Transverse colon (tissue), 4 donors: ENCODE measurements around the gene SYK. TPM values are rescaled to one million over a fixed set of nuclear protein-coding genes. Genes with fewer than 3 reads are reported as not detected.
"Not testable (repeated sequence)": the region's sequence is repeated elsewhere in the genome, so short reads cannot be mapped to it uniquely, and the experiment has no call there.

ENCODE experiments used
- DNase-seq: peaks from one replicate; pipeline ENCODE4 v3.0.0-alpha.2; 2019
- H3K27ac ChIP-seq, 4 donors: fragments of 200-600 bp; sonication (generic); 2 replicates each; pipeline ENCODE4 v1.5.1; 2016 to 2018; ENCODE audit warnings: inconsistent platforms in 4 of 4
- H3K27me3 ChIP-seq: fragments of 200-600 bp; sonication (generic); 2 replicates; pipeline ENCODE4 v1.5.1; 2017; ENCODE audit warnings: inconsistent platforms
- H3K36me3 ChIP-seq, 4 donors: fragments of 200-600 bp; sonication (generic); 2 replicates each; pipeline ENCODE4 v1.5.1; 2017 to 2019; ENCODE audit warnings: inconsistent platforms in 4 of 4
- H3K4me1 ChIP-seq, 4 donors: fragments of 200-600 bp; sonication (generic); 2 replicates each; pipeline ENCODE4 v1.5.1; 2017 to 2020; ENCODE audit warnings: inconsistent platforms in 4 of 4
- H3K4me3 ChIP-seq, 4 donors: fragments of 200-600 bp; sonication (generic); 1 replicate in 1 of 4; 2 replicates in 3 of 4; pipeline versions ENCODE4 v1.5.1 to v1.6.1; 2017 to 2019; ENCODE audit warnings: inconsistent platforms in 4 of 4
- H3K9me3 ChIP-seq, 2 donors: fragments of 200-600 bp; sonication (generic); 2 replicates each; pipeline ENCODE4 v1.5.1; 2017 to 2019; ENCODE audit warnings: inconsistent platforms in 2 of 2
- EP300 ChIP-seq: sonication (generic); formaldehyde crosslinking; IDR thresholded peaks from one replicate; pipeline ENCODE4 v1.6.1; 2017; ENCODE audit warnings: antibody characterized with exemption, low read depth
- POLR2A ChIP-seq: fragments of 450-650 bp; IDR thresholded peaks from one replicate; pipeline ENCODE4 v1.6.1; 2016; ENCODE audit warnings: antibody characterized with exemption, mild to moderate bottlenecking, moderate library complexity
- POLR2AphosphoS5 ChIP-seq, 3 donors: sonication (generic); formaldehyde crosslinking; IDR thresholded peaks; one replicate each; pipeline ENCODE4 v1.6.1; 2016; ENCODE audit warnings: antibody characterized with exemption in 3 of 3
- WGBS, 2 donors: methylation state at CpG; one replicate each; pipeline ENCODE4 v1.1.5; 2018; ENCODE audit warnings: low coverage in 1 of 2; 5-methylcytosine and 5-hydroxymethylcytosine counted together
- in situ Hi-C, 4 donors: fragments of 200-750 bp; cut with MboI; loops; one replicate each; pipeline versions ENCODE4 v1.15.0 to v1.15.1; 2017; ENCODE audit warnings: low sequenced_read_pairs in 3 of 4, low pct_ligation_motif_present in 1 of 4, low pct_unique_long_range_greater_than_20kb in 1 of 4
- intact Hi-C: fragments of 100-400 bp; cut with DNase I; formaldehyde crosslinking; loops from one replicate; pipeline ENCODE4 v1.15.1; 2023; ENCODE audit warnings: low total_unique reads
- total RNA-seq, 4 donors: library from RNA; depleted of rRNA; stranded (reverse); fragments of >200 nt; gene quantifications; one replicate each; pipeline ENCODE4 v1.1.0, GENCODE V29; 2016
- TF ChIP-seq, protein P1 (sequence below), 5 experiments: fragments of 200-600 bp in 3 of 5; fragments of 450-650 bp in 2 of 5; sonication (generic) in 3 of 5; IDR thresholded peaks; 1 replicate in 2 of 5; 2 replicates in 3 of 5; pipeline ENCODE4 v1.5.1; 2016 to 2017; ENCODE audit warnings: antibody characterized with exemption in 5 of 5, inconsistent platforms in 3 of 5, mild to moderate bottlenecking in 2 of 5, moderate library complexity in 1 of 5

Gene SYK
- total RNA-seq, 4 donors from 2014 or later: 32.2 to 534 (median 34.3) TPM

DNA sequence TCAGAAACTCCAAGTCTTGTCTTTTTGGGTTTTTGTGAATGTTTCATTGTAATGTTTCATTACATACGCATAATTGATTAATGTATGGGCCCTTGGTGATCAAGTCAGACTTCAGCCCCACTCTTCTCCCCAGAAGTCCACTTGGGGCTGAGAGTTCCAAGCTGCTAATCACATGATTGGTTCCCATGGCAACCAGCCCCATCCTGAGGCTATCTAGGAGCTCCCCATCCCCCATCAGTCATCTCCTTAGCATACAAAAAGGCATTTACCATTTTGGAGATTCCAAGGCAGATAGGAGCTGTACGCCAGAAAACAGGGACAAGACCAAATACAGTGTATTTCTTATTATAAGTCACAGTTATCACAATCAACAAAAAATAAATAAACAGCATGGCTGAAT is 22.9 kb upstream of the SYK start:
- 97 to 100% methylated on average over 1 to 2 of the region's 2 CpGs for WGBS, 2 donors
- intact Hi-C loops: no loop called here
- TF ChIP-seq EP300: no peak
- TF ChIP-seq, protein P1, sequence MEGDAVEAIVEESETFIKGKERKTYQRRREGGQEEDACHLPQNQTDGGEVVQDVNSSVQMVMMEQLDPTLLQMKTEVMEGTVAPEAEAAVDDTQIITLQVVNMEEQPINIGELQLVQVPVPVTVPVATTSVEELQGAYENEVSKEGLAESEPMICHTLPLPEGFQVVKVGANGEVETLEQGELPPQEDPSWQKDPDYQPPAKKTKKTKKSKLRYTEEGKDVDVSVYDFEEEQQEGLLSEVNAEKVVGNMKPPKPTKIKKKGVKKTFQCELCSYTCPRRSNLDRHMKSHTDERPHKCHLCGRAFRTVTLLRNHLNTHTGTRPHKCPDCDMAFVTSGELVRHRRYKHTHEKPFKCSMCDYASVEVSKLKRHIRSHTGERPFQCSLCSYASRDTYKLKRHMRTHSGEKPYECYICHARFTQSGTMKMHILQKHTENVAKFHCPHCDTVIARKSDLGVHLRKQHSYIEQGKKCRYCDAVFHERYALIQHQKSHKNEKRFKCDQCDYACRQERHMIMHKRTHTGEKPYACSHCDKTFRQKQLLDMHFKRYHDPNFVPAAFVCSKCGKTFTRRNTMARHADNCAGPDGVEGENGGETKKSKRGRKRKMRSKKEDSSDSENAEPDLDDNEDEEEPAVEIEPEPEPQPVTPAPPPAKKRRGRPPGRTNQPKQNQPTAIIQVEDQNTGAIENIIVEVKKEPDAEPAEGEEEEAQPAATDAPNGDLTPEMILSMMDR (IDR thresholded peaks at IDR 0.05): no peak
- no peak for TF ChIP-seq POLR2A
- no peak for TF ChIP-seq POLR2AphosphoS5 (IDR thresholded peaks at IDR 0.05)
- Histone ChIP-seq H3K27ac (no peak overlapping the region), H3K27me3 (no peaks in the 10 kb centered on the region), H3K9me3 (no peaks in the 10 kb centered on the region), H3K4me1 (no peaks in the 10 kb centered on the region), H3K4me3 (no peak overlapping the region), H3K36me3 (no peaks in the 10 kb centered on the region)
- no peak for DNase-seq
- in situ Hi-C loops: no loop called here

DNA sequence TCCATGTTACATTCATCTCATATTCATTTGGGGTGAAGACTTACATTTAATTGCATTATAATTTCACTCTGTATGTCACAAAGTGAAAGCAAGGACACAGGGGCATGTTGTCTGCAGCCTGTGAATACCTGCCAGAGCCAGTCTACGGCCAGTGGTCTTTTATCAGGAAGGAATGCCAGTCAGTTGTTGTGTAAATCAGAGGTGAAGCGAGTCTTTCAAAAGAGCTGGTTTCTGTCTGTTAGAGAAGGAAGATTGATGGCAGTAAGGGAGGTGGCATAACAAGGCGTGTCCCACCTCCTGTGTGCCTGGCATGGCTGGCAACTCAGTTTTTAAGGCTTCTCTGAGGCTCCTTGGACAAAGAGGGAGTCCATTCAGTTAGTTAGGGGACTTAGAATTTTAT is 18.1 kb upstream of the SYK start:
- no peaks in the 10 kb centered on the region for H3K9me3 ChIP-seq
- H3K4me3 ChIP-seq: no peak overlapping the region
- WGBS, 2 donors: 50 to 53% methylated on average over 1 to 3 of the region's 3 CpGs
- no peaks in the 10 kb centered on the region for H3K4me1 ChIP-seq
- no peak for DNase-seq
- H3K36me3 ChIP-seq: no peaks in the 10 kb centered on the region
- no peak overlapping the region for H3K27ac ChIP-seq
- intact Hi-C loops: no loop called here
- in situ Hi-C loops: no loop called here
- no peaks in the 10 kb centered on the region for H3K27me3 ChIP-seq
- TF ChIP-seq POLR2AphosphoS5 (IDR thresholded peaks at IDR 0.05) (no peak), EP300 (no peak), POLR2A (no peak)
- TF ChIP-seq, protein P1 (IDR thresholded peaks at IDR 0.05): no peak

DNA sequence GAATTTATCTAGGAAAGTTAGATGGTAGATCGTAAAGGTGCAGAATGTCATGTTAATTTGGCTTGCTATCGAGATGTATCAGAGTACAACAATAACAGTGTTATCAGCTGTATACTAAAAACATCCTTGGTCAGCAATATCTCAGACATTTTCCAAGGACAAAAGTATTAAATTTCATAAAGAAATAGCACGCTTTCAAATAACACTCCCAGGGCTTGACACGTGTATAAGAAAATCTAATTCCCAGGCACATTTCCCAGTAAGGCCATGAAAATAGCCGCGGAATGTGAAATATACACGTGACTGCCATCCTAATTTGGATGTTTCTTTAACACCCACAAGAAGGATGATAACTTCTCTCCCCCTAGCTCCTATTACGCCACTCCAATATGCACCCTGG is 17.7 kb upstream of the SYK start:
- Histone ChIP-seq H3K36me3 (no peaks in the 10 kb centered on the region), H3K27ac (no peak overlapping the region), H3K4me1 (no peaks in the 10 kb centered on the region), H3K27me3 (no peaks in the 10 kb centered on the region), H3K9me3 (no peaks in the 10 kb centered on the region), H3K4me3 (no peak overlapping the region)
- WGBS, 2 donors: 75 to 79% methylated on average over 6 to 8 of the region's 8 CpGs
- DNase-seq: no peak
- TF ChIP-seq, protein P1 (IDR thresholded peaks at IDR 0.05): no peak
- no peak for TF ChIP-seq POLR2A
- TF ChIP-seq EP300: no peak
- no peak for TF ChIP-seq POLR2AphosphoS5 (IDR thresholded peaks at IDR 0.05)
- in situ Hi-C loops (no loop called here), intact Hi-C loops (no loop called here)

DNA sequence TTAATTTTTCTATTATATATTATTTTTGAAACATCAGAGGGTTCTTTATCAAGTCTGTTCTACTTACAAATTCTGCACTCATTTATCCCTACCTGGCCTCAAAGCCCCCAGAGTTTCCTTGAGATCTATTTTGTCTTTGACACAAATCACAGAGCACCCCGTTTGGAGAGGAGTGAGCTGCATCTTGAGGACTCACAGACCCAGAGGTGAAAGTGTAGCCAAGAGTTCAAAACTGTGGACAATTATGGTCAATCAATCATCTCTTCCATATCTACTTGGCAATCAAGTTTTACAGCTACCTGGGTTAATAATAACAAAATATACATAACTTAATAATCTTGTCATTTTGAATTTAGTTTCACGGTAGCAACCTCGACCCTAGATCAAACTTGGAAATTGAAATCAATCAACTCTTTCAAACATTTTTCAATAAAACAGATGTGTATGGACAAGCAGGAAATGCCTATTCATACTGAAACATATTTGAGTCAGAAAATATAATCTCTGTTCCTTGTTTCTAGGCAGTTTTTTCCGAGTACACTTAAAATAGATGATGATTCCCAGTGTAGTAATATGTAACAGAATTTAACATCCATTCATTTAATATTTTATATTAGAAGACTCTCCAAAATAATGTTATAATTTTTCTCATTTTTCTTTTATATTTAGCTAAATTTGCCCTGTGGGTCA is 13.7 kb upstream of the SYK start:
- TF ChIP-seq, protein P1 (IDR thresholded peaks at IDR 0.05): no peak
- TF ChIP-seq EP300 (no peak), POLR2A (no peak), POLR2AphosphoS5 (IDR thresholded peaks at IDR 0.05) (no peak)
- no peaks in the 10 kb centered on the region for H3K9me3 ChIP-seq
- no peaks in the 10 kb centered on the region for H3K4me1 ChIP-seq
- H3K27me3 ChIP-seq: no peaks in the 10 kb centered on the region
- in situ Hi-C loops (no loop called here), intact Hi-C loops (no loop called here)
- H3K4me3 ChIP-seq: no peak overlapping the region
- no peaks in the 10 kb centered on the region for H3K36me3 ChIP-seq
- DNase-seq: no peak
- no peak overlapping the region for H3K27ac ChIP-seq
- 52 to 59% methylated on average over 4 of the region's 4 CpGs for WGBS, 2 donors

DNA sequence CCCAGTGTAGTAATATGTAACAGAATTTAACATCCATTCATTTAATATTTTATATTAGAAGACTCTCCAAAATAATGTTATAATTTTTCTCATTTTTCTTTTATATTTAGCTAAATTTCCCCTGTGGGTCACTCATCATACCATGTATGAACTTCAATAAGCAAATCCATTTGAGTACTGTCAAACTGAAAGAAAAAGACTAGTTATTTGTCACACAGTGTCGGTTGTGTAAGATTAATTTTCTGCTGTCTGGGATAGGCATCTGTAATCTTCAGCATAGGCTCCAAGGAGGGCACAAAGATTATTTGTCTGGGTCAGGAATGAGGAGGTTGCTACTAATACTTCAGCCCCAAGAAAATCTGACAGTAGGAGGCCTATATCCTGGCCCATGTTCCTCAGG is 13.1 kb upstream of the SYK start:
- H3K9me3 ChIP-seq, H3K36me3 ChIP-seq, in situ Hi-C loops, DNase-seq, intact Hi-C loops, H3K27ac ChIP-seq, H3K4me1 ChIP-seq, H3K27me3 ChIP-seq, H3K4me3 ChIP-seq: not testable (repeated sequence)
- 76 to 85% methylated on average over 1 of the region's 1 CpG for WGBS, 2 donors
